A549 (cell line): ENCODE data around the gene CNST. TPM values are rescaled to one million over a fixed set of nuclear protein-coding genes. Genes with fewer than 3 reads are reported as not detected.

Experiments used
- ATAC-seq, 2 experiments: fragments of 200-7000 bp in 1 of 2; fragments of >200 bp in 1 of 2; cut with Nextera tagmentation in 1 of 2; cut with Tn5 transposase in 1 of 2; 3 replicates each; pipeline versions ENCODE4 v1.8.0 to v1.9.1; 2018 to 2020; ENCODE audit warnings: mild to moderate bottlenecking in 1 of 2, moderate library complexity in 1 of 2
- CTCF ChIA-PET: fragments of 300-600 bp; sonication (Branson Sonifier 250); formaldehyde crosslinking; extraction: SDS; loops from one replicate; lab custom pipeline; 2021; ENCODE audit warnings: antibody characterized with exemption, inconsistent platforms; lab: Yijun Ruan, JAX
- POLR2A ChIA-PET: fragments of 350-600 bp; formaldehyde crosslinking; extraction: SDS; loops from one replicate; lab custom pipeline; 2021; ENCODE audit warnings: antibody characterized with exemption, inconsistent platforms; lab: Yijun Ruan, JAX
- DNase-seq, 2 experiments: peaks; one replicate each; pipeline versions ENCODE4 v3.0.0 to v3.0.0-alpha.2; 2011 to 2016; ENCODE audit warnings: low read depth in 1 of 2, low spot score in 1 of 2
- FAIRE-seq: peaks from 2 replicates; lab custom pipeline; 2011; peaks lifted over from hg19 to GRCh38; lab: Jason Lieb, UNC
- H3K27ac ChIP-seq, 2 experiments: fragments of >200 bp; sonication (Bioruptor Twin); formaldehyde crosslinking; 3 replicates each; pipeline ENCODE4 v1.5.1; 2016 to 2017
- H3K4me1 ChIP-seq: fragments of >200 bp; sonication (Bioruptor Twin); formaldehyde crosslinking; 3 replicates; pipeline ENCODE4 v1.6.1; 2016
- H3K4me2 ChIP-seq: fragments of >200 bp; sonication (Bioruptor Twin); formaldehyde crosslinking; 3 replicates; pipeline ENCODE4 v1.6.1; 2016
- H3K4me3 ChIP-seq: fragments of >200 bp; sonication (Bioruptor Twin); formaldehyde crosslinking; 3 replicates; pipeline ENCODE4 v1.5.1; 2016
- H3K9me3 ChIP-seq: fragments of >200 bp; sonication (Bioruptor Twin); formaldehyde crosslinking; 3 replicates; pipeline ENCODE4 v1.6.1; 2016
- BCL3 ChIP-seq: fragments of >200 bp; sonication (Bioruptor Twin); formaldehyde crosslinking; IDR thresholded peaks from 3 replicates; pipeline ENCODE4 v1.6.1; 2016
- CBX2 ChIP-seq: fragments of 200-600 bp; sonication (generic); IDR thresholded peaks from 2 replicates; pipeline ENCODE4 v1.6.1; 2016; ENCODE audit warnings: low read depth, mild to moderate bottlenecking, borderline replicate concordance
- CTCF ChIP-seq: fragments of >200 bp; sonication (Bioruptor Twin); formaldehyde crosslinking; IDR thresholded peaks from 3 replicates; pipeline ENCODE4 v1.5.1; 2016
- E2F6 ChIP-seq: IDR thresholded peaks from 2 replicates; pipeline ENCODE4 v1.6.1; 2012; ENCODE audit warnings: low read depth, borderline replicate concordance
- EP300 ChIP-seq, 2 experiments: fragments of >200 bp; sonication (Bioruptor Twin); formaldehyde crosslinking; IDR thresholded peaks; 2 replicates in 1 of 2; 3 replicates in 1 of 2; pipeline ENCODE4 v1.6.1; 2016 to 2017
- GATA3 ChIP-seq: IDR thresholded peaks from 2 replicates; pipeline ENCODE4 v1.6.1; 2012; ENCODE audit warnings: borderline replicate concordance
- HDAC2 ChIP-seq: fragments of 200-600 bp; sonication (generic); IDR thresholded peaks from 2 replicates; pipeline ENCODE4 v1.6.1; 2016
- HES2 ChIP-seq: fragments of >200 bp; sonication (Bioruptor Twin); formaldehyde crosslinking; IDR thresholded peaks from 2 replicates; pipeline ENCODE4 v1.6.1; 2016
- HEYL ChIP-seq: fragments of 250-450 bp; sonication (Bioruptor Pico); IDR thresholded peaks from 2 replicates; pipeline ENCODE4 v1.8.0; 2021; ENCODE audit warnings: mild to moderate bottlenecking, moderate library complexity
- HMGXB4 ChIP-seq: fragments of 250-450 bp; sonication (Bioruptor Pico); IDR thresholded peaks from 2 replicates; pipeline ENCODE4 v1.5.0; 2021; ENCODE audit warnings: mild to moderate bottlenecking, moderate library complexity, borderline replicate concordance
- HOXA7 ChIP-seq: fragments of 250-450 bp; sonication (Bioruptor Pico); IDR thresholded peaks from 2 replicates; pipeline ENCODE4 v1.5.0; 2020; ENCODE audit warnings: mild to moderate bottlenecking, moderate library complexity
- HOXB13 ChIP-seq: fragments of 250-450 bp; sonication (Bioruptor Pico); IDR thresholded peaks from 2 replicates; pipeline ENCODE4 v1.5.0; 2020; ENCODE audit warnings: low read depth, mild to moderate bottlenecking, moderate library complexity
- HOXB5 ChIP-seq: fragments of 250-450 bp; sonication (Bioruptor Pico); IDR thresholded peaks from 2 replicates; pipeline ENCODE4 v1.5.0; 2020; ENCODE audit warnings: mild to moderate bottlenecking, moderate library complexity
- JUNB ChIP-seq: fragments of >200 bp; sonication (Bioruptor Twin); formaldehyde crosslinking; IDR thresholded peaks from 2 replicates; pipeline ENCODE4 v1.6.1; 2016
- KDM5A ChIP-seq: fragments of 200-600 bp; sonication (generic); IDR thresholded peaks from 2 replicates; pipeline ENCODE4 v1.6.1; 2016; ENCODE audit warnings: antibody characterized with exemption, mild to moderate bottlenecking
- MAFK ChIP-seq: fragments of 450-650 bp; IDR thresholded peaks from 2 replicates; pipeline ENCODE4 v1.6.1; 2014; ENCODE audit not compliant: partially characterized antibody
- MAX ChIP-seq: IDR thresholded peaks from 2 replicates; pipeline ENCODE4 v1.6.1; 2012
- NR3C1 ChIP-seq: fragments of >200 bp; sonication (Bioruptor Twin); formaldehyde crosslinking; IDR thresholded peaks from 3 replicates; pipeline ENCODE4 v1.6.1; 2017
- PBX3 ChIP-seq: IDR thresholded peaks from 2 replicates; pipeline ENCODE4 v1.6.1; 2012
- POLR2A ChIP-seq: IDR thresholded peaks from 2 replicates; pipeline ENCODE4 v1.6.1; 2012; ENCODE audit warnings: mild to moderate bottlenecking, low read length
- RARB ChIP-seq: fragments of 250-450 bp; sonication (Bioruptor Pico); IDR thresholded peaks from 2 replicates; pipeline ENCODE4 v1.8.0; 2021; ENCODE audit warnings: mild to moderate bottlenecking, moderate library complexity
- SMC3 ChIP-seq: fragments of >200 bp; sonication (Bioruptor Twin); formaldehyde crosslinking; IDR thresholded peaks from 3 replicates; pipeline ENCODE4 v1.6.1; 2018; ENCODE audit warnings: inconsistent platforms
- ZC3H11A ChIP-seq: fragments of 450-650 bp; IDR thresholded peaks from 2 replicates; pipeline ENCODE4 v1.6.1; 2014; ENCODE audit warnings: antibody characterized with exemption, mild to moderate bottlenecking
- WGBS: methylation state at CpG from one replicate; pipeline ENCODE4 v1.1.6; 2017; ENCODE audit errors: missing lambda C conversion rate; 5-methylcytosine and 5-hydroxymethylcytosine counted together
- polyA plus RNA-seq, 4 experiments: library from polyadenylated mRNA; depleted of rRNA in 3 of 4; stranded (reverse); fragments of >200 nt; fragmentation: RNase III in 1 of 4; extraction: RNeasy Plus Mini Kit Qiagen cat#74134 plus additional on column Dnase treatment in 1 of 4; gene quantifications; 2 replicates in 3 of 4; 3 replicates in 1 of 4; pipeline ENCODE4 v1.2.3, GENCODE V29; 2011 to 2017

The CNST gene
- polyA plus RNA-seq, 2 of the 4 experiments (the other 2 are of a cell fraction): 7.9 to 23.0 TPM

GRCh38 chr1:246533371-246533905 lies 32.8 kb upstream of the CNST start:
- 63% methylated on average over 2 of the region's 2 CpGs for WGBS

GRCh38 chr1:246534114-246534513 lies 32.1 kb upstream of the CNST start:
- ATAC-seq (no peak), FAIRE-seq (no peak)

More at GRCh38 chr1:246533371-246533905, 32.8 kb upstream of the CNST start:
- Histone ChIP-seq H3K9me3 (no peaks in the 10 kb centered on the region), H3K4me3 (no peak overlapping the region), H3K27ac (no peak overlapping the region), H3K4me2 (no peak overlapping the region), H3K4me1 (no peaks in the 10 kb centered on the region)
- ATAC-seq: no peak
- CTCF ChIA-PET: interaction anchor here (1.3 kb wide), 1 partner anchor 1378 kb away, joined by 4 read pairs; no protein-coding TSS in a partner anchor
- no peak for DNase-seq
- POLR2A ChIA-PET: no interaction called here
- FAIRE-seq: no peak
- no peak for TF ChIP-seq HOXB5 (CRISPR knock-in tag)
- TF ChIP-seq HOXB13: no peak
- no peak for TF ChIP-seq BCL3
- TF ChIP-seq PBX3: no peak
- TF ChIP-seq E2F6: no peak

More at GRCh38 chr1:246534114-246534513, 32.1 kb upstream of the CNST start:
- POLR2A ChIA-PET: no interaction called here
- no peak overlapping the region for H3K4me3 ChIP-seq
- no peak for DNase-seq
- no peaks in the 10 kb centered on the region for H3K4me1 ChIP-seq
- CTCF ChIA-PET: interaction anchor here (1.3 kb wide), 1 partner anchor 1379 kb away, joined by 4 read pairs; no protein-coding TSS in a partner anchor
- H3K4me2 ChIP-seq: no peak overlapping the region
- TF ChIP-seq GATA3: no peak
- TF ChIP-seq ZC3H11A: no peak
- TF ChIP-seq RARB (CRISPR knock-in tag): no peak
- TF ChIP-seq EP300 (IDR thresholded peaks at IDR 0.05): no peak
- TF ChIP-seq HOXB5 (CRISPR knock-in tag): no peak
- no peak for TF ChIP-seq MAX
- no peak for TF ChIP-seq HEYL (CRISPR knock-in tag)
- no peak for TF ChIP-seq HDAC2
- no peak for TF ChIP-seq CTCF
- no peak for TF ChIP-seq POLR2A
- TF ChIP-seq SMC3: no peak
- TF ChIP-seq CBX2: no peak
- no peak for TF ChIP-seq MAFK
- no peak for TF ChIP-seq NR3C1
- no peak for TF ChIP-seq JUNB
- TF ChIP-seq HOXA7: no peak
- TF ChIP-seq KDM5A: no peak
- TF ChIP-seq HES2: no peak
- TF ChIP-seq HOXB13: no peak
- TF ChIP-seq HMGXB4 (CRISPR knock-in tag): no peak
- 17% methylated on average over 1 of the region's 1 CpG for WGBS
- no peak overlapping the region for H3K27ac ChIP-seq
- H3K9me3 ChIP-seq: no peaks in the 10 kb centered on the region
